Neural progenitor cell (in vitro differentiated cells): ENCODE measurements around the gene CHD1.

Experiments used
- EZH2 ChIP-seq: fragments of 200-600 bp; sonication (generic); IDR thresholded peaks from 2 replicates; pipeline ENCODE4 v1.6.1; 2017; ENCODE audit warnings: antibody characterized with exemption, mild to moderate bottlenecking, moderate library complexity
- EZH2phosphoT487 ChIP-seq: fragments of 200-600 bp; sonication (generic); IDR thresholded peaks from 2 replicates; pipeline ENCODE4 v1.6.1; 2017; ENCODE audit warnings: antibody characterized with exemption
- TF ChIP-seq, protein P1 (sequence below): fragments of 200-600 bp; sonication (generic); IDR thresholded peaks from 2 replicates; pipeline ENCODE4 v1.5.1; 2017; ENCODE audit warnings: antibody characterized with exemption, mild to moderate bottlenecking

DNA sequence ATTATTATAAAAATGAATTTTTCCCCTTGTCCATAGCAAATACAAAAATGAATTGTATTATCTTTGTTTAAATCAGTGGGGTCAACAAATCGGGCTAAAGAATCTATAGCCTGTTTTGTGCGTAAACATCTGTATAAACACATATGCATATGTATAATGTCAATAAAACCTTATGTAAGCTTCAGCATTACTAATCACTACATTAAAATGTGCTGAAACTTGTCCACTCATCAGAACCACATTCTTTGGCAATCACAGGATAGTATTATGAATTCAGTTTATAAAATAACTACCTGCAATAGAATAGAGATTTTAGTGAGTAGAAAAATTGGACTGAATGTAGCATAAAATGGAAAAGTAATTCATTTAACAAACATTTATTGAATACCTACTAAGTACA lies 124.7 kb downstream of the CHD1 start:
- no peak for TF ChIP-seq EZH2
- TF ChIP-seq, protein P1, sequence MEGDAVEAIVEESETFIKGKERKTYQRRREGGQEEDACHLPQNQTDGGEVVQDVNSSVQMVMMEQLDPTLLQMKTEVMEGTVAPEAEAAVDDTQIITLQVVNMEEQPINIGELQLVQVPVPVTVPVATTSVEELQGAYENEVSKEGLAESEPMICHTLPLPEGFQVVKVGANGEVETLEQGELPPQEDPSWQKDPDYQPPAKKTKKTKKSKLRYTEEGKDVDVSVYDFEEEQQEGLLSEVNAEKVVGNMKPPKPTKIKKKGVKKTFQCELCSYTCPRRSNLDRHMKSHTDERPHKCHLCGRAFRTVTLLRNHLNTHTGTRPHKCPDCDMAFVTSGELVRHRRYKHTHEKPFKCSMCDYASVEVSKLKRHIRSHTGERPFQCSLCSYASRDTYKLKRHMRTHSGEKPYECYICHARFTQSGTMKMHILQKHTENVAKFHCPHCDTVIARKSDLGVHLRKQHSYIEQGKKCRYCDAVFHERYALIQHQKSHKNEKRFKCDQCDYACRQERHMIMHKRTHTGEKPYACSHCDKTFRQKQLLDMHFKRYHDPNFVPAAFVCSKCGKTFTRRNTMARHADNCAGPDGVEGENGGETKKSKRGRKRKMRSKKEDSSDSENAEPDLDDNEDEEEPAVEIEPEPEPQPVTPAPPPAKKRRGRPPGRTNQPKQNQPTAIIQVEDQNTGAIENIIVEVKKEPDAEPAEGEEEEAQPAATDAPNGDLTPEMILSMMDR = no peak
- no peak for TF ChIP-seq EZH2phosphoT487
